RWPE1 (cell line): ENCODE measurements around the gene MSH5.

Experiments used
- CTCF ChIA-PET: fragments of 350-600 bp; sonication (Branson Sonifier 250); formaldehyde crosslinking; extraction: SDS; loops from one replicate; lab custom pipeline; 2021; lab: Yijun Ruan, JAX
- POLR2A ChIA-PET: fragments of 400-600 bp; formaldehyde crosslinking; extraction: SDS; loops from one replicate; lab custom pipeline; 2020; ENCODE audit warnings: antibody characterized with exemption; ENCODE audit not compliant: low non-redundant PET; lab: Yijun Ruan, JAX
- DNase-seq: peaks from one replicate; pipeline ENCODE4 v3.0.0; 2012; ENCODE audit warnings: low spot score
- H3K27ac ChIP-seq: fragments of 450-650 bp; 2 replicates; pipeline ENCODE4 v1.5.1; 2017
- TF ChIP-seq, protein P1 (sequence below): fragments of 450-650 bp; conservative IDR thresholded peaks from 2 replicates; pipeline ENCODE4 v1.5.1; 2017; ENCODE audit warnings: low read depth, mild to moderate bottlenecking

Gene MSH5

DNA sequence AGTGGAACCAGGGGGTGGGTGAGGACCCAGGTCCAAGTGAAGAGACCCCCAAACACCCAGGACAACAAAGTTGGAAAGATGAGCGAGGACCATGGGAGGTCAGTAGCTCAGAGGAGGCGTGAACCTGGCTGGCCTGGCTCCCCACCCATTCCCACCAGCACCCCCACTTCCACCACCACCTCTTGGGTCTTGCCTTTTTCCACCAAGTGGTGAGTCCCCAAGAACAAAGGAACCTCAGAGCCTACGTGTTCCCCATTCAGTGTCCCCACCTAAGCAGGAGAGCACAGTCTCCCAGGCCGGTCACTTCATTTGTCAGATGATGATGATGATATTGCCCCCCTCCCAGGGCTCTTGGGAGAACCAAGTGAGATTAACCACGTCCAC lies 37.9 kb downstream of the MSH5 start:
- ChIA-PET CTCF (interaction anchor here (0.5 to 0.7 kb wide), 2 partner anchors 13 to 36 kb away, joined by 3 read pairs; no protein-coding TSS in a partner anchor), POLR2A (no interaction called here)
- TF ChIP-seq, protein P1, sequence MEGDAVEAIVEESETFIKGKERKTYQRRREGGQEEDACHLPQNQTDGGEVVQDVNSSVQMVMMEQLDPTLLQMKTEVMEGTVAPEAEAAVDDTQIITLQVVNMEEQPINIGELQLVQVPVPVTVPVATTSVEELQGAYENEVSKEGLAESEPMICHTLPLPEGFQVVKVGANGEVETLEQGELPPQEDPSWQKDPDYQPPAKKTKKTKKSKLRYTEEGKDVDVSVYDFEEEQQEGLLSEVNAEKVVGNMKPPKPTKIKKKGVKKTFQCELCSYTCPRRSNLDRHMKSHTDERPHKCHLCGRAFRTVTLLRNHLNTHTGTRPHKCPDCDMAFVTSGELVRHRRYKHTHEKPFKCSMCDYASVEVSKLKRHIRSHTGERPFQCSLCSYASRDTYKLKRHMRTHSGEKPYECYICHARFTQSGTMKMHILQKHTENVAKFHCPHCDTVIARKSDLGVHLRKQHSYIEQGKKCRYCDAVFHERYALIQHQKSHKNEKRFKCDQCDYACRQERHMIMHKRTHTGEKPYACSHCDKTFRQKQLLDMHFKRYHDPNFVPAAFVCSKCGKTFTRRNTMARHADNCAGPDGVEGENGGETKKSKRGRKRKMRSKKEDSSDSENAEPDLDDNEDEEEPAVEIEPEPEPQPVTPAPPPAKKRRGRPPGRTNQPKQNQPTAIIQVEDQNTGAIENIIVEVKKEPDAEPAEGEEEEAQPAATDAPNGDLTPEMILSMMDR = no peak
- no peak for DNase-seq
- H3K27ac ChIP-seq = peak overlapping the region; percentile 89

DNA sequence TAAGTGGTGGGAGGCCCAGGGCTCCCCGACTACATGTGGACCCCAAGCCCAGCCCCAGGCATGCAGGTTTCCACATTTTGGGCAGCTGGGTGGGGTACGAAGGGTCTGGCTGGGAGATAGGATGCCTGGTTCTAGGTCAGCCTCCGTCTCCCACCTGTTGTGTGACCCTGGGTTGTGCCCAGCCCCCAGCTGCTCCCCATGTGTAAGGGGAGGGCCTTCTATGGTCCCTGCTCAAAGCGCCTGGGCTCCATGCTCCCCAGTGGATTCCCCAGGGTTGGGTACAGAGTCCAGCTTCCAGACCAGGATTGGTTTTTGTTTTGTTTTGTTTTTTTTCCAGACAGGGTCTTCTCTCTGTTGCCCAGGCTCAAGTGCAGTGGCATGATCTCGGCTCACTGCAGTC lies 38.4 kb downstream of the MSH5 start:
- DNase-seq = no peak
- ChIA-PET POLR2A (no interaction called here), CTCF (interaction anchor here (0.7 to 2.0 kb wide), 2 partner anchors 8 to 40 kb away, joined by 3 to 5 read pairs; no protein-coding TSS in a partner anchor)
- TF ChIP-seq, protein P1 = no peak
- H3K27ac ChIP-seq = peak overlapping the region; percentile 89

DNA sequence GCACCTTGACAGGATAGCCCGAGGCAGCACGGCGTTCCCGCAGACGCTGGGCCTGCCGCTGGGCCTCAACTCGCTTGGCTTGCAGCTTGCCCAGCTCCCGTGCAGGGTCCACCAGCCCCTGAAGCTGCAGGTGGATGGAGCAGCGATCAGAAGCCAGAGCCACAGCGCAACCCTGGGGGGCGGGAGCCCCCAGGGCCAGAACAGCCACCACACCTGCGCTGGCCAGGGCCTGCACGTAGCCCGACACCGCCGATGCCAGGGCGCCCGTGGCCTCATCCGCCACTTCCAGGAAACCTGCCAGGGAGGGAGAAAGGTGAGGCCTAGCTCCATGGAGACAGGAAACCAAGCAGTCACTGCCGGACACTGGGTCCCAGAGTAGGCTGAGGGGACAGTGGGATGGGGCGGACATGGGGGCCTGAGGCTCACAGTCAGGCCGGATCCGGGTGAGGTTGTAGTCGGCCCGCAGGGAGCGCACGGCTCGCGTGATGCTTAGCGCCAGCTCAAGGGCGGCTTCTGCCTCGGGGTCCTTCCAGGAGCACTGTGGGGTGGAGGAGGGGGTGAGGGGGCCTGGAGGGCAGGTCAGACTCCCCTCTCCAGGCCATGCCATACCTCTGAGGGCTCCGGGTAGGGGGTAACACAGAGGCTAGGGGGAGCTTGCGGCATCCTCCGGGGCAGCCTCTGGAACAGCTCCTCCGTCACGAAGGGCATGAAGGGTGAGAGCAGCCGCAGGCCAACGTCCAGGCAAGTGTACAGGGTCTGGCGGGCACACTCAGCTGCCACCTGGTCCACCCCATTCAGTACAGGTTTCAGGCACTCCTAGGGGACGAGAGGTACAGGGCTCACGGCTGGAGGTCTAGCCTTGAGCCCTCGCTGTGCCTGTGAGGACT lies 39.4 kb downstream of the MSH5 start:
- peak overlapping the region; percentile 89 for H3K27ac ChIP-seq
- TF ChIP-seq, protein P1 = no peak
- no peak for DNase-seq
- POLR2A ChIA-PET = no interaction called here
- CTCF ChIA-PET = interaction anchor here (1.2 to 2.0 kb wide), 2 partner anchors 9 to 17 kb away, joined by 4 to 5 read pairs; no protein-coding TSS in a partner anchor

DNA sequence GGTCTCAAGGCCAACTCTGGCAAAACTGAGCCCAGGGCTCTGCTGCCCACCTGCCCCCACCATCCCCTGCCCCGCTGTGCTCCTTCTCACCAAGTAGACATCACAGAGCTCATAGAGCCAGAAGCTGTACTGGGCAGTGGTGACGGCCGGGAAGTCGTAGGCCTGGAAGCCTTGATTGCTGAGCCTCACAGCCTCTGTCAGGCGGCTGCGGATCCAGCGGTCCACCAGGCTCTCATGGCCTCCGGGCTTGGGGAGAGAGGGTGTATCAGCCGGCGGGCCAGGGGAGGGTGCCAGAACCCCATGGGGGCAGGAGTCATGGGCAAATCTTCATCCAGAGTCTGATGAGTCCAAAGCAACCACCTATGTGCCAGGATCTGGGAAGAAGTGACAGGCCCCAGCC lies 40.1 kb downstream of the MSH5 start:
- DNase-seq = no peak

DNA sequence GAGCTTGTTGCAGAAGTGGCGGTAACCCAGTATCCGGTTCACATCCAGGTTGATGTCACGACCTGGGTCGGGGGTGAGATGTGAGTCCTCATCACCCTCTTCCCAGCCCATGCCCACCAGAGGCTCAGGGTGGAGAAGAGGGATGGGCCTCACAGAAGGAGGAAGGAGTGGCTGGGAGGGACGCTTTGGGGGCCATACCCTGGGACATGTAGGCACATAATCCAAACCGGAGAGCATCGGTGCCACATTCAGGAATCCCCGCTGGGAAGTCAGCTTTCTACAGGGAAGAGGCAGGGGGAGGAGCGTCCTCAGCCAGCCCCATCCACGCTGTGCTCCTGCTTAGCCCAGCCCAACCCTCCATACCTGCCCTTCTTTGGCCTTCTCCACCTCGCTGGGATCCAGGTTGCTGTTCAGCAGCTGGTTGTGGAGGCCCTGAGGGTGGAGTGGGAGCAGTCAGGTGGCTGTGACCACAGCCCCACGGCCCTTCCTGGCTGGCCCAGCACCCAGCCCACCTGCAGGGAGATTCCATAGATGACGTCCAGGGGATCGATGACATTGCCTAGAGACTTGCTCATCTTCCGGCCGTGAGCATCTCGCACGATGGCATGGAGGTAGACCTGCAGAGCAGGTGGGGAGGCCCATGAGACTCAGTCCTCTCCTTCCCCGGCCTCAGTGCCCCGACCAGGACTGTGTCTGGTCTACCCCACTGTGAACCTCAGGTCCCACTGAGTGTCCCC lies 40.9 kb downstream of the MSH5 start:
- CTCF ChIA-PET = interaction anchor here (0.9 to 1.2 kb wide), 3 partner anchors 10 to 58 kb away, joined by 4 to 8 read pairs (median 4); partner anchors contain the start of gene MPIG6B
- H3K27ac ChIP-seq = peak overlapping the region; percentile 89
- DNase-seq = no peak
- POLR2A ChIA-PET = no interaction called here
- TF ChIP-seq, protein P1 = no peak

More for the DNA sequence above, 40.1 kb downstream of the MSH5 start:
- TF ChIP-seq, protein P1 = no peak
- POLR2A ChIA-PET = no interaction called here
- H3K27ac ChIP-seq = peak overlapping the region; percentile 89
- CTCF ChIA-PET = interaction anchor here (0.9 to 2.0 kb wide), 4 partner anchors 10 to 57 kb away, joined by 4 to 8 read pairs (median 4); partner anchors contain the start of gene MPIG6B
